HEK293T (cell line): Measurements from ENCODE around the gene PNPT1.

Experiments used
- ARNT ChIP-seq: fragments of 450-650 bp; IDR thresholded peaks from 2 replicates; pipeline ENCODE4 v1.6.1; 2017; ENCODE audit warnings: mild to moderate bottlenecking
- BHLHE40 ChIP-seq: fragments of 450-650 bp; IDR thresholded peaks from 2 replicates; pipeline ENCODE4 v1.6.1; 2016; ENCODE audit warnings: mild to moderate bottlenecking, moderate library complexity, borderline replicate concordance
- ELF4 ChIP-seq: fragments of 450-650 bp; IDR thresholded peaks from 2 replicates; pipeline ENCODE4 v1.6.1; 2017; ENCODE audit warnings: antibody characterized with exemption
- FOXA1 ChIP-seq: fragments of 450-650 bp; IDR thresholded peaks from 2 replicates; pipeline ENCODE4 v1.6.1; 2016; ENCODE audit warnings: mild to moderate bottlenecking
- FOXK2 ChIP-seq: fragments of 450-650 bp; IDR thresholded peaks from 2 replicates; pipeline ENCODE4 v1.6.1; 2016; ENCODE audit warnings: mild to moderate bottlenecking
- FOXM1 ChIP-seq: fragments of 450-650 bp; IDR thresholded peaks from 2 replicates; pipeline ENCODE4 v1.6.1; 2017; ENCODE audit warnings: mild to moderate bottlenecking, borderline replicate concordance
- HDGF ChIP-seq: fragments of 450-650 bp; IDR thresholded peaks from 2 replicates; pipeline ENCODE4 v1.6.1; 2017; ENCODE audit warnings: antibody characterized with exemption, borderline replicate concordance
- L3MBTL2 ChIP-seq: fragments of 450-650 bp; conservative IDR thresholded peaks from 2 replicates; pipeline ENCODE4 v1.6.1; 2016; ENCODE audit warnings: mild to moderate bottlenecking
- LEF1 ChIP-seq: fragments of 450-650 bp; IDR thresholded peaks from 2 replicates; pipeline ENCODE4 v1.6.1; 2017; ENCODE audit warnings: mild to moderate bottlenecking, borderline replicate concordance
- PKNOX1 ChIP-seq: fragments of 450-650 bp; IDR thresholded peaks from 2 replicates; pipeline ENCODE4 v1.6.1; 2016
- SP1 ChIP-seq: fragments of 450-650 bp; IDR thresholded peaks from 2 replicates; pipeline ENCODE4 v1.6.1; 2017
- SUZ12 ChIP-seq: fragments of 450-650 bp; IDR thresholded peaks from 2 replicates; pipeline ENCODE4 v1.6.1; 2016; ENCODE audit warnings: mild to moderate bottlenecking
- TARDBP ChIP-seq: fragments of 450-650 bp; IDR thresholded peaks from 2 replicates; pipeline ENCODE4 v1.6.1; 2016
- ZNF384 ChIP-seq: fragments of 450-650 bp; IDR thresholded peaks from 2 replicates; pipeline ENCODE4 v1.6.1; 2016

- no peak for TF ChIP-seq SUZ12
- TF ChIP-seq TARDBP, result no peak
- TF ChIP-seq ZNF384, result no peak
- TF ChIP-seq SP1, result no peak
- TF ChIP-seq ELF4, result no peak
- no peak for TF ChIP-seq PKNOX1
- no peak for TF ChIP-seq FOXM1
- TF ChIP-seq ARNT, result no peak
- TF ChIP-seq BHLHE40, result no peak
- TF ChIP-seq FOXA1, result no peak
- no peak for TF ChIP-seq L3MBTL2
- TF ChIP-seq FOXK2, result no peak
- no peak for TF ChIP-seq LEF1
- TF ChIP-seq HDGF, result no peak
Observed at GRCh38 chr2:55721596-55722215, 28.1 kb upstream of the PNPT1 start.
